ENCODE data around the gene VPS13D. TPM values are rescaled to one million over a fixed set of nuclear protein-coding genes. Genes with fewer than 3 reads are reported as not detected.

VPS13D gene
- total RNA-seq, 4 donors from 2014 or later, result 94.4 to 472 (median 163) TPM

- TF ChIP-seq POLR2A (IDR thresholded peaks at IDR 0.05) (no peak), POLR2AphosphoS5 (IDR thresholded peaks at IDR 0.05) (no peak), CTCF (IDR thresholded peaks at IDR 0.05) (no peak), EP300 (IDR thresholded peaks at IDR 0.05) (no peak)
- WGBS, result 61% methylated on average over 4 of the region's 5 CpGs
- H3K27ac ChIP-seq, result peak overlapping the region; percentile 45
- H3K4me1 ChIP-seq, result peaks cover 66% of the 10 kb centered on the region
- DNase-seq (ENCODE audit: low spot score in 2 of 2), result no peak
- peaks cover 4% of the 10 kb centered on the region for H3K36me3 ChIP-seq
- no peaks in the 10 kb centered on the region for H3K9me3 ChIP-seq
- no peaks in the 10 kb centered on the region for H3K27me3 ChIP-seq
- H3K4me3 ChIP-seq, result no peak overlapping the region
Observed at GRCh38 chr1:12480748-12481362, 251.0 kb downstream of the VPS13D start.

GRCh38 chr1:12481928-12482327 lies 252.1 kb downstream of the VPS13D start:
- Histone ChIP-seq H3K9me3 (no peaks in the 10 kb centered on the region), H3K27me3 (no peaks in the 10 kb centered on the region), H3K4me1 (peaks cover 63% of the 10 kb centered on the region), H3K4me3 (no peak overlapping the region), H3K36me3 (peaks cover 6% of the 10 kb centered on the region), H3K27ac (no peak overlapping the region)
- 94% methylated on average over 6 of the region's 6 CpGs for WGBS
- DNase-seq (ENCODE audit: low spot score in 2 of 2), result no peak
- TF ChIP-seq POLR2AphosphoS5 (IDR thresholded peaks at IDR 0.05), result no peak
- no peak for TF ChIP-seq CTCF (IDR thresholded peaks at IDR 0.05)
- no peak for TF ChIP-seq EP300 (IDR thresholded peaks at IDR 0.05)
- no peak for TF ChIP-seq POLR2A (IDR thresholded peaks at IDR 0.05)

GRCh38 chr1:12482988-12483387 lies 253.2 kb downstream of the VPS13D start:
- peaks cover 55% of the 10 kb centered on the region for H3K4me1 ChIP-seq
- TF ChIP-seq EP300 (IDR thresholded peaks at IDR 0.05) (no peak), POLR2A (IDR thresholded peaks at IDR 0.05) (no peak), POLR2AphosphoS5 (IDR thresholded peaks at IDR 0.05) (no peak), CTCF (IDR thresholded peaks at IDR 0.05) (no peak)

GRCh38 chr1:12485231-12486058 lies 255.6 kb downstream of the VPS13D start:
- 67% methylated on average over 12 of the region's 12 CpGs for WGBS
- Histone ChIP-seq H3K4me1 (peaks cover 32% of the 10 kb centered on the region), H3K36me3 (peaks cover 11% of the 10 kb centered on the region), H3K4me3 (no peak overlapping the region), H3K27ac (peak overlapping the region; percentile 80), H3K9me3 (no peaks in the 10 kb centered on the region), H3K27me3 (no peaks in the 10 kb centered on the region)
- DNase-seq (ENCODE audit: low spot score in 2 of 2), result no peak
- no peak for TF ChIP-seq POLR2AphosphoS5 (IDR thresholded peaks at IDR 0.05)

More at GRCh38 chr1:12482988-12483387, 253.2 kb downstream of the VPS13D start:
- WGBS, result 72% methylated on average over 3 of the region's 3 CpGs
- Histone ChIP-seq H3K36me3 (peaks cover 6% of the 10 kb centered on the region), H3K4me3 (no peak overlapping the region), H3K27me3 (no peaks in the 10 kb centered on the region), H3K27ac (no peak overlapping the region), H3K9me3 (no peaks in the 10 kb centered on the region)
- no peak for DNase-seq (ENCODE audit: low spot score in 2 of 2)

GRCh38 chr1:12486059-12486341 lies 256.2 kb downstream of the VPS13D start:
- no peak overlapping the region for H3K4me3 ChIP-seq
- 85% methylated on average over 2 of the region's 2 CpGs for WGBS
- peaks cover 15% of the 10 kb centered on the region for H3K36me3 ChIP-seq
- H3K27ac ChIP-seq, result peak overlapping the region; percentile 80
- H3K27me3 ChIP-seq, result no peaks in the 10 kb centered on the region
- peaks cover 27% of the 10 kb centered on the region for H3K4me1 ChIP-seq
- H3K9me3 ChIP-seq, result no peaks in the 10 kb centered on the region
- TF ChIP-seq CTCF (IDR thresholded peaks at IDR 0.05), result no peak
- TF ChIP-seq POLR2AphosphoS5 (IDR thresholded peaks at IDR 0.05), result no peak
- TF ChIP-seq POLR2A (IDR thresholded peaks at IDR 0.05), result no peak
- no peak for TF ChIP-seq EP300 (IDR thresholded peaks at IDR 0.05)
- no peak for DNase-seq (ENCODE audit: low spot score in 2 of 2)
